HG02884 (cell line): ENCODE measurements around the gene VPS37D.

ENCODE experiments used
- ATAC-seq: cut with Tn5 transposase; IDR thresholded peaks from one replicate; pipeline ENCODE4 v1.9.1; 2021; ENCODE audit warnings: mild to moderate bottlenecking, moderate library complexity; ENCODE audit not compliant: unreplicated experiment

VPS37D gene

DNA sequence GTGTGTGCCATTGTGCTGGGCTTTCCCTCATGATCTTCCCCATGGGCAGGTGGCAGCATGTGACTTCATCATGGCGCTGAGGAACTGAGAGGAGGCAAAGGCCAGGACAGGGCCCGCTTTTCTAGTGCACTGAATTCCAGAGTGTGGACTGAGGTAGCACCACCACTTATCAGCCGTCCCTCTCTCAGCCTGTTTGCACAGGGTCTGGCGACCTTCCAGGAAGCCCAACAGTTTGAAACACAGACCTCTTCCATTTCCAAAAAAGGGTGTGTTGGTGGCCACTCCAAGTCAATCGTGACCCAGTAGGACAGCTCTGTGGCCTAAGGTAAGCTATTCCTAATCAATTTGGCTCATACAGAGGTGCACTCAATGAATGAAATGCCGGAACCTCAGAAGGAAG lies 11.2 kb downstream of the VPS37D start:
- no peak for ATAC-seq

GRCh38 chr7:73679709-73680108 lies 12.1 kb downstream of the VPS37D start:
- no peak for ATAC-seq

- ATAC-seq = no peak
Measured at GRCh38 chr7:73680501-73680900, 12.9 kb downstream of the VPS37D start.

DNA sequence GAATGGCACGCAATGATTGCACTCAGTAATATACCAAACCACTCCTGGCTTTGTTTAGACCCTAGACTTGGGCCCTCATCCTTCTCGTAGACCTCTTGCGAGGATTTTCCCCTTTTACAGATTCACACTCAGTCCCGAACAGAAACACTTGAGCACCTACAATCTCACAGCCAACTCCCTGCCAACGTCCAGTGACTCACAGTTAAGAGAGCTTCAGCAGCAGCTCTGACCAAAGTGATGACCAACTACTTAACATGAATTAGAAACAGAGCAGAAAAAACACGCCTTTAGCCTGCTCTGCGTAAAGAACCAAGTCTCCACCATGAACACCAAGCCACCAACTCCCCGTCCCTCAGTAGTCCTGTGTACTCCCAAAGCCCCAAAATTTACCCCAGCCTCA lies 13.4 kb downstream of the VPS37D start:
- ATAC-seq = no peak

- no peak for ATAC-seq
Measured at GRCh38 chr7:73682745-73683055, 15.1 kb downstream of the VPS37D start.

GRCh38 chr7:73683056-73683787 lies 15.6 kb downstream of the VPS37D start, which contains the start of the genes BUD23 and DNAJC30:
Gene BUD23, plus strand, starts transcription at chr7:73683597. Its CDS starts 29 bp downstream, at chr7:73683626.
Gene DNAJC30, minus strand, starts transcription at chr7:73683453. Its CDS starts 30 bp downstream, at chr7:73683423.
- peak; percentile 93 for ATAC-seq

- no peak for ATAC-seq
Measured at GRCh38 chr7:73683788-73684693, 16.4 kb downstream of the VPS37D start.

DNA sequence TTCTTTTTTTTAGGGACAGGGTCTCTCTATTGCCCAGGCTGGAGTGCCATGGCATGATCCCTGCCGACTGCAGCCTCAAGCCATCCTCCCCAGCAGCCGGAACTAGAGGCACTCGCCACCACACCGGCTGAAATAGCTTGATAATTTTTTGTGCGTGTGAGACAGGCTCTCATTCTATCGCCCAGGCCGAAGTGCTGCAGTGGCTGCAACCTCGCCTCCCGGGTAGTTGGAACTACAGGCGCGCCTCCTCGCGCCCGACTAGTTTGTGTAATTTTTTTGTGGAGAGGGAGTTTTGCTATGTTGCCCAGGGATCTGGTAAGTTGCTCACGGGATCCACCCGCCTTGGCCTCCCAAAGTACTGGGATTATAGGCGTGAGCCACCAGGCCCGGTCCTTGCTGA lies 17.7 kb downstream of the VPS37D start:
- ATAC-seq = no peak

- ATAC-seq = no peak
Measured at GRCh38 chr7:73688288-73688687, 20.7 kb downstream of the VPS37D start.

DNA sequence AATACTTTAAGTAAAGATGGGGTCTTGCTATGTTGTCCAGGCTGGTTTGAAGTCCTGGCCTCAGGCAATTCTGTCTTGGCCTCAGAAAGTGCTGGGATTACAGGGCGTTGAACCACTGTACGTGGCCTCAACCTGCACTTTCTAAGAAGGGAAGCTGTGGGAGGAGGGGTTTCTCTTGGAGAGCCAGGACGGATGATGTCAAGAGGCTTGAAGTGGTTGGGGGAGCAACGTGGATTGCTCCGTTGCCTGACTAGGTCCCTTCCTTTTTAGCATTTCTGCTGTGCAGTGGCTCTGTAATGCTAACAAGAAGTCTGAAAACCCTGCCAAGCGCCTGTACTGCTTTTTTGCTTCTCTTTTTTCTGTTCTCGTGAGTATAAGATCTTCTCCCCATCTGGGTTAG lies 23.0 kb downstream of the VPS37D start:
- ATAC-seq = no peak

- no peak for ATAC-seq
Measured at GRCh38 chr7:73696372-73696771, 28.7 kb downstream of the VPS37D start.

DNA sequence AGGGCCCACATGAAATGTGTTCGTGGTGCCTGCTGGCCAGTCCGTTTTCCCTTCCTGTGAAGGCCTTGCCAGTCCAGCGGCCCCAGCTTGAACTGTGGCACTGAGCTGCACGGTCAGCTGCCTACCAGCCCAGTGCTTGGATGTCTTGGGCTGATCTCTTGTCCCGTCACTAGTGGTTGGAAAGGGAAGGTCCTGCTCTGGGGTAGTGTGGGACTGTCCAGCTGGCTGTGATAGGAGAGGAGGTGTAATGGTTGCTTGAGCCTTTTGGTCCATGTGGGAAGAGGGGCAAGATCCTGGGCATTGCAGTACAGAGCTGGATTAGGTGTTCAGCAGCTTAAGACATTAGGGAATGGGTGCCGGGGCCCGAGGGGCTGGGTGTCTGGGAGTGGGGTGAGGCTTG lies 30.8 kb downstream of the VPS37D start:
- ATAC-seq = no peak

GRCh38 chr7:73699370-73700068 lies 31.9 kb downstream of the VPS37D start:
- no peak for ATAC-seq

DNA sequence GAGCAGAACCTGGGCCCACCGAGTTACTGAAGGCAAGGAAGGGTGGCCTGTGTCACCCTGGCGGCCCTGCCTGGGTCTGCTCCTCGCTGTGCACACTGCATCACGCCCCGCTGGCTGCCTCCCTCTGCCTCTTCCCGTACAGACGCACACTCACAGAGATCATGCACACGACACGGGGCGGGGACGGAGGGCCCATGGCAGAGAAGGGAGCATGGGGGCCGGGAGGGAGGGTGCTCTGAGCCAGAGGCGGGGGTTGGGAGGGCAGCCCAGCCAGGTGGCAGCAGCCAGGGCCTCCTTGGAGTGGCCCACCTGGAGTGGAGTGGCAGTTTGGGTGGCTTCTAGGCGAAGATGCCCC lies 32.4 kb downstream of the VPS37D start:
- no peak for ATAC-seq

- ATAC-seq = no peak
Measured at GRCh38 chr7:73700581-73701134, 33.0 kb downstream of the VPS37D start.

- no peak for ATAC-seq
Measured at GRCh38 chr7:73701357-73701995, 33.8 kb downstream of the VPS37D start.

DNA sequence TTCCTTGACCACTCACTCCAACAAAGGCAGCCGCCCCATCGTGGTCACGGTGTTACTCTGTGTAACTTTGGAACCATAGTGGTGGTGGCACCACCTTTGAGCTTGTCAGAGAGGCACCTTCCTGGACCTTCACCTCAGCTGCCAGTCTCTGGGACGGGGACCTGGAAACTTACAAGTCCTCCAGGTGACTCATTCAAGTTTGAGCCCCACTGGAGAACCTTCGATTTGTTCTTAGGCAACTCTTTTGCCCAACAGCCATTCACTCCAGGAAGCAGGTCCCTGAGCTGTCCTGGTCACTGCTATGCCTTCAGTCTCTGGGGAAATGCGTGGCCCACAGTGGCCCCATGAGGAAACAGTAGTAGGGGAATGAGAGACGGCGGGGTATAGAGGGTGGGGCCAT lies 34.6 kb downstream of the VPS37D start:
- no peak for ATAC-seq

DNA sequence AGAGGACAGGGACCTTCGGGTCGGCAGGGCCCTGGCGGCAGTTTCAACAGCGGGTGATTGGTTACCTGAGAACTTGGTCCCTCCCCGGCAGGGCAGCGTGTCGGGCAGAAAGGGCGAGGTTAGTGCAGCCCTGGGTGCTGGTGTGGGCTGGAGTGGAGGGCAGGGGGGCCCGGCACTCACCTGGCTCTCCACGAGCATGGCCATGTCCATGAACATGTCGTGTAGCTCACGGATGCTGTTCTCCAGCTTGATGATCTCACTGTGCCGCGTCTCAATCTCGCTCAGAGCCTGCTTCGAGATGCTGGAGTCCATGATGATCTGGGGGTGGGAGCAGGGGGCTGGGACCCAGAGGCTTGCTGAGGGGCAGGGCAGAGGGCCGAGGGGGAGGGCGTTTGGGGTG lies 35.0 kb downstream of the VPS37D start:
- ATAC-seq = no peak

GRCh38 chr7:73703225-73703624 lies 35.6 kb downstream of the VPS37D start:
- no peak for ATAC-seq

DNA sequence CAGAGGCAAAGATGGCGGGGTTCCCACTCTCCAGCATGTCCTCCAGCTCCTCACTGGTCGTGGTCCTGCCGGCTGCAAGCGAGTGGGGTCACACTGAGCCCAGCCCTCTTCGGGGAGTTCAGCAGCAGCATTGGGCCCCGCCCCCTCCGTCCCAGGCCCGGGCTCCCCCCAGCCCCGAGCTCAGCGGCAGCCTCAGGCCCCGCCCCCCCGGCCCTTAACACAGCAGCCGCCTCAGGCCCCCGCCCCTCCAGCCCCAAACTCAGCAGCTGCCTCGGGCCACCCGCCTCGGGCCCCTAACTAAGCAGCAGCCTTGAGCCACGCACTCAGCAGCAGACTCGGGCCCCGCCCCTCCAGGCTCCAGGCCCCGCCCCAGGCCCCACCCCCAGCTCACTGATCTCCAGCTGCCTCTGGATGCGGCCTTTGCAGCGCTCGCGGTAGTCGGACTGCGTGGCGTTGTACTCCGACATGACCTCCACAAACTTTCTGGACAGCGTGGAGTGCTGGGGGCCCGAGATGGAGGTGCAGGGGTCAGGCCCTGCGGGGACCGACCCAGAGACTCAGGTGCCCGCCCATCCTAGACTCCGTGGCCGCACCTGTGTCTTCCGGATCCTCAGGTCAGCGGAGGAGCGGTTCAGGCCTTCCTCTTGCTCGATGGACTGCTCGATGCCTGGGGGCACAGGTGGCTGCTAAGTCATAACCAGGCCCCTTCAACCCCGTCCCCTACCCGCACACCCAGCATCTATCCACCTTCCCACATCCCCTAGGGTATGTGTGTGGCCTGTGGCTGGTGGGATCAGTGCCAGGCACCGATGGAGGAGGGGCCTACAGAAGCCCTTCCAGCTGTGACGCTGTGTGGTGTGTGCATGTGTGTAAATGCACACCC lies 36.4 kb downstream of the VPS37D start:
- ATAC-seq = no peak
